Activated naive CD4-positive, alpha-beta T cell treated with Interleukin-2 at 50 U/mL for 16 hours (primary cell): ENCODE data around the gene PLEKHG4.

Experiments used
- DNase-seq: peaks from one replicate; pipeline ENCODE4 v3.0.0-alpha.2; 2020

Gene PLEKHG4, protein sequence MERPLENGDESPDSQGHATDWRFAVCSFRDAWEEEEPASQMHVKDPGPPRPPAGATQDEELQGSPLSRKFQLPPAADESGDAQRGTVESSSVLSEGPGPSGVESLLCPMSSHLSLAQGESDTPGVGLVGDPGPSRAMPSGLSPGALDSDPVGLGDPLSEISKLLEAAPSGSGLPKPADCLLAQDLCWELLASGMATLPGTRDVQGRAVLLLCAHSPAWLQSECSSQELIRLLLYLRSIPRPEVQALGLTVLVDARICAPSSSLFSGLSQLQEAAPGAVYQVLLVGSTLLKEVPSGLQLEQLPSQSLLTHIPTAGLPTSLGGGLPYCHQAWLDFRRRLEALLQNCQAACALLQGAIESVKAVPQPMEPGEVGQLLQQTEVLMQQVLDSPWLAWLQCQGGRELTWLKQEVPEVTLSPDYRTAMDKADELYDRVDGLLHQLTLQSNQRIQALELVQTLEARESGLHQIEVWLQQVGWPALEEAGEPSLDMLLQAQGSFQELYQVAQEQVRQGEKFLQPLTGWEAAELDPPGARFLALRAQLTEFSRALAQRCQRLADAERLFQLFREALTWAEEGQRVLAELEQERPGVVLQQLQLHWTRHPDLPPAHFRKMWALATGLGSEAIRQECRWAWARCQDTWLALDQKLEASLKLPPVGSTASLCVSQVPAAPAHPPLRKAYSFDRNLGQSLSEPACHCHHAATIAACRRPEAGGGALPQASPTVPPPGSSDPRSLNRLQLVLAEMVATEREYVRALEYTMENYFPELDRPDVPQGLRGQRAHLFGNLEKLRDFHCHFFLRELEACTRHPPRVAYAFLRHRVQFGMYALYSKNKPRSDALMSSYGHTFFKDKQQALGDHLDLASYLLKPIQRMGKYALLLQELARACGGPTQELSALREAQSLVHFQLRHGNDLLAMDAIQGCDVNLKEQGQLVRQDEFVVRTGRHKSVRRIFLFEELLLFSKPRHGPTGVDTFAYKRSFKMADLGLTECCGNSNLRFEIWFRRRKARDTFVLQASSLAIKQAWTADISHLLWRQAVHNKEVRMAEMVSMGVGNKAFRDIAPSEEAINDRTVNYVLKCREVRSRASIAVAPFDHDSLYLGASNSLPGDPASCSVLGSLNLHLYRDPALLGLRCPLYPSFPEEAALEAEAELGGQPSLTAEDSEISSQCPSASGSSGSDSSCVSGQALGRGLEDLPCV

GRCh38 chr16:67279296-67280089, at the start of gene PLEKHG4:
TSS of gene PLEKHG4 (plus strand) at chr16:67279532. CDS start at chr16:67280045, 513 bp downstream.
- DNase-seq = peak; percentile 84

- no peak for DNase-seq
These were observed 49.2 kb upstream of the PLEKHG4 start for GRCh38 chr16:67229906-67230808.

DNA sequence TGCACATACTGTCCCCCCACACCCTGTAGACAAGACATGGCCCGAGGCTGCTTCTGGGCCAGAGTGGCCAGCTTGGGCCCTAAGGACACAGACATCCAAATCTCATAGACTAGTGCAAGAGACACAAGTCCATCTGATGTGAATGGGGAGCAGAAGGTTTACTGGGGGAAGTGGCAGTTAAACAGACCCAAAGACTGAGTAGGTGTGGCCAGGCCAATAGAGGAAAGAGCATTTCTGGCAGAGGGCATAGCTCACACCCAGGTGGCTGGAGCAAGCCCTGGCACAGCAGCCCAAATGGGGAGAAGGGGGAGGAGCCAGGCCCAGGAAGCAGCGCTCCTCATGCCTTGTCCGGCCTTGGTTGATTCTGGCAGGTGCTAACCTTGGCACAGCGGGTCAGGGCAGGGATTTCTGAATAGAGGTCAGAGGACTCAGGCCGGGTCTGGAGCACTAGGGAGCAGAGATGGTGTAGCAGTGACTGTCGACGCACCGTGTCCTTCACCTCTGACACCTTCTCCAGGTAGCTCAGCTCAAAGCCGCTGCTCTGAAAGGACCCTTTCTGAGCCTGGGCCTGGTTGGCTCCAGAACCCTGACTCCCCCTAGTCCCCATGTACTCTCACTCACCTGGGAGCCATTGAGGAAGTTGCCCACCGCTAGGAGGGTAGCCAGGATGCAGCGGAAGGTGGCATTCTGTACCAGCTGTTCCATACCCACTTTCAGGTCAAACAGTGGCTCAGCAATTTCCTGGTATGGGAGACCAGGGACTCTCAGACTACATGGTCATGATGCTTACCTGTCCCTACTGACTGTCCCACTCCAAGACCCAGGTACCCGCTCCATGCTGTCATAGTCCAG, 48.3 kb upstream of the PLEKHG4 start:
- DNase-seq = no peak

- DNase-seq = no peak
These were observed 45.7 kb upstream of the PLEKHG4 start for GRCh38 chr16:67233596-67233995.

DNA sequence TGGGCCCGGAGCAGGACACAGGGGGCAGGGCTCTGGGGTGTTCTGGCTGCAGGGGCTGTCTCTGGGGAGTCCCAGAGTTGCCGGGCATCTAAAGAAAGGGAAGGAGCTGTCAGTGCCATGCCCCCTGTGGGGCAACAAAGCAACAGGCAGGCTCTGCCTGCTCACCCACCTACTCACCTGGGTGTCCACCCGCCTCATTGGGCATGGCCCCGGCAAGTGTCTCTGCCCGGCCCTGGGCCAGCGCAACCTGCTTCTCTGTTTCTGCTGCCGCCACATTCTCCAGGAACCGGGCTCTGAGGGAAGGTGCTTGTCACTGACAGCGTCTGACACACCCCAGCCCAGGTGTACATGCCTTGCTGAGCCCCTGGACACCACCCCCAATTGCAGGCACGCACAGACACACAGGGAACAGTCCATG, 45.1 kb upstream of the PLEKHG4 start:
- no peak for DNase-seq

DNA sequence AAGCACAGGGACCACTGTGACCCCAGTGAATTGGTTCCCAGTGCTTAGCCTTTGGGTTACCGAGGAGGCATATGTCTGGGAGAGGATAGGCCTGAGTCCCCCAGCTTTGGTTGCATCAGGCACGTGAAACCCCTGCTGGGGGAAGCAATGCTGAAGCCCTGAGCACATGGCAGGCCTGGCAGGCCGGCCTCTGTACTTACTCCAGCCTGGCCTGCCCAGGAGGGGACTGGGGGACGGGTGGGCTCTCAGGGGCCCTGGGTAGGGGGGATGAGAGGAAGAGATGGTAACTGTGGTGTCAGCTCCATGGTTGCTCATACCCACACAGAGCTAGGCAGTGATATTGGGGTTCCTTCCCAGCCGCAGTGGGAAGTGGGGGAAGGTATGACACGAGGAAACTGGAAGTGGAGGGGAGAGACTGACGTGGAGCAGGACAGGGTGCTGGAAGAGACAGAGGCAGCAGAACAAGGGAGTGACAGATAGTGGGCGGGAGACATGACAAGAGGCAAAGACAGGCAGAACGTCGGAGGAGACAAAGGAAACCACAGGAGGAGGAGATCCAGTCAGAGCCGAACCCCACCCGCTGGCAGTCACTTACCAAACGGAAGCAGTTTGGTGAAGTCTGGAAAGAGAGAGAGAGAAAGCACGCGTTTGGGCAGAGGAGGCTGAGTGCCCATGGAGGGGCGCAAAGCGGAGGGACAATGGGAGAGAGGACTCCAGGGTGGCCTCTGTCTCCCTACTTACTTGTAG, 43.3 kb upstream of the PLEKHG4 start:
- peak; percentile 74 for DNase-seq

GRCh38 chr16:67236563-67237395, 42.6 kb upstream of the PLEKHG4 start:
- peak; percentile 83 for DNase-seq

DNA sequence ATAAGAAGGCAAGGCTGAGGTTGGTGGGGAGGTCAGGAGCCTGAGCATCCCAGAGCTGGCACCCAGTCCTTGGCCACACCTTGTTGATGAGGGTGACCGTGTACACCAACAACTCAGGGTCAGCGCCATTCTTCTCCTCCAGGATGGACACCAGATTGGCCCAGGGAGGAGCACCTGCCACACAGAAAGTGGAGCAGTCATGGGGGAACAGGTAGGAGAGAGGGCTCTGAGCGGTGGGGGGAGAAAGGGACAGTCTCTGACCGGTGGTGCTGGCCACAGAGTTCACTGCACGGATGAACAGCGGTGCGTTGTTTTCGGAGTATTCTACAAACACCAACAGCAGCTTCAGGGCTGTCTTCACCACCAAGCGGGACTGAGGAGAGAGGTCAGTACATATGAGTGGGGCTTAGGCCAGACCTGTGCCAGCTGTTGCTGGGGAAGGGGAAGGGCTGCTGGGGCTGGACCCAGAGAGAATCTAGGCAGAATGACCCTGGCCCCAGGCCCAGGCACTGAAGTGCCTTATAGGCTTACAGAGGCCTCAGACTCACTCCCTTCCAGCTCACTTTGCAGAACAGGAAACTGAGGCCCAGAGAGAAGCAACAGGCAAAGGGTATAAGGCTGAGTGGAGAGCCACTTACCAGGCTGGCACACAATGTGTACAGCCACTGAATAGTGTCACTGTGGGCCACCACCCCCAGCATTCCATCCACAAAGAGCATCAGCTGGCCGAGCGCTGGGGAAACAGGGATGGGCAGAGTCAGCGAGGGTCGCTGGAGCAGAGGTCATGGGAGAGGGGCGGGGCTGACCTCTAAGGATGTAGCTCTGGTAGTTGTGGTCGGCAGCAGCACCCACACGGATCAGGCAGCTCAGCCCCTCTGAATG, 41.7 kb upstream of the PLEKHG4 start:
- DNase-seq = no peak

DNA sequence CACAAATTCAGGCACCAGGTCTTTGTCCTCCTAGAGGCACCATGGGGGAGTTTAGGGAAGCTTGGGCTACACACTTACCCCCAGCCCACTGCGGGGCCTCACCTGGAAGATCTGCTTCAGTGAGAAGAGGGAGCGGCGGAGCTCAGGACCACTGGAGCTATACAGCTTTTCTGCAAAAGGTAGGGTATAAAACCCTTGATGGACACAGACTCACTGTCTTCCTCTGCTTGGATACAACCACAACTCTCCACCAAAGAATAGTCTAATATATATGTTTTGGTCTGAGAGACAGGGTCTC, 41.1 kb upstream of the PLEKHG4 start:
- DNase-seq = no peak

DNA sequence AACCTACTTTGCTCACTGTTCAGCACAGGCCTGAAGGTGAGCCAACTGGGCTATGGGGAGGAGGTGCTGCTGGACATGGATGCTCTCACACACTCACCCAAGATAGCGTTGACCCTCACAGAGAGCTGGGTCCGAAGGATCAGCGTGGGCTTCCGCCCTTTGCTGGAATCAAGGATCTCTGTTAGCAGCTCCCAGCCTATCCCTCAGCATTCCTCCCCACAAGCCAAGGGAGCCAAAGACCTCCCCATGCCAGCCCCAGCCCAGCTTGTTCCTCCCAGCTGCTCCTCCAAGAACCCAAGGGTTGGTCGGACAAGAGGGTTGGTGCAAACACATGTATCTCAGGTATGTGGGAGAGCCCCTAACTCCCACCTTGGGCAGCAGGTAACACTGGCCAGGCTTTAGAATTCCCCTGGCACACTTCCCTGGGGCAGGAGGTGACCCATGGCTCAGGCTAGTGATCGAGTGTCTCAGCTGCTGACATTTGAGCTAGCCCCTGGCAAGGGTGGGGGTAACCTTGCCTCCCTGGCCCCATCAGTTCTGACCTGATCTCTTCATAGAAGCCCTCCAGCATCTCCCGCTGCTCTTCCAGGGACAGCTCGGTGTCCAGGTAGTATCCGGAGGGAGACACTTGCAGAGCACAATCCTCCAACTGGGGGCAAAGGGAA, 40.4 kb upstream of the PLEKHG4 start:
- DNase-seq = no peak

- DNase-seq = no peak
These were observed 38.8 kb upstream of the PLEKHG4 start for GRCh38 chr16:67240506-67240905.

GRCh38 chr16:67241008-67241900, 38.1 kb upstream of the PLEKHG4 start:
- no peak for DNase-seq

DNA sequence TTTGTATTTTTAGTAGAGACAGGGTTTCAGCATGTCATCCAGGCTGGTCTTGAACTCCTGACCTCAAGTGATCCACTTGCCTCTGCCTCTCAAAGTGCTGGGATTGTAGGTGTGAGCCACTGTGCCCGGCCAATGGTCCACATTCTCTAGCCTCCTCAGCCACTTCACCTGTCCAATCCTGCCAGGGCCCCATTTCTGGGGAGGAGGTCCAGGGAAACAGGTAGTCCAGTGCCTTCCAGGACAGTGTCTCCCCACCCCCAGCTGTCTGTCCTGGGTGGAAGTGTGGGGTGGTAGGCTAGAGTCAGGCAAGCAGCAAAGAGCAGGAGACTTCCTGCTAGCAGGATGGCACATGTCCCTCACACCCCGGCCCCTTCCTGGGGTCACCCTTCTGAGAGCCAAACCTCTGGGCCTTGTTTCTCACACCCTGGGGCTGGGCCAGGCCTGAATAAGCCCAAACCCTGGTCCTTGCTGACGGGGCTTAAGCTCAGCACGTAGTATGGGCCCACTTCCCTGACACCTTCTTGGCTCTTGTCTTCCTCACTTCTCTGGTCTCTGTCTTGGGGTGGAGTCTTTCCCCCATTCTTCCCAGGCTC, 37.1 kb upstream of the PLEKHG4 start:
- no peak for DNase-seq

DNA sequence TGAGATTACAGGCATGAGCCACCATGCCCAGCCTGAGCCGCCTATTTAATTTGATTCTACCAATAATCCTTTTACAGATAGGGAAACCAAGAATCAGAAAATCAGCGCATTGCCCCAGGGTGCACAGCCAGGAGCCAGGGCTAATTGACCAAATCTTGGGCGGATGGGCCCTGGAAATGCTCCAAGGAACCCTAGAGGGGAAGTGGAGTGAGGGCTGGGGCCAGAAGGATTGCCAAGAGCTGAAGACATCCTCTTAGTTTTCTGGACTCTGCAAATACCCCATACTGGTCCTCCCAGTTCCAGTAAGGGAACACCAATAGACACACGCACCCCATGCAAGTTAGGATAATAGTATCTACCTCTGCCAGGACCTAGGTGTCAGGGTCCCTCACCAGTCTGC, 35.9 kb upstream of the PLEKHG4 start:
- DNase-seq = no peak

DNA sequence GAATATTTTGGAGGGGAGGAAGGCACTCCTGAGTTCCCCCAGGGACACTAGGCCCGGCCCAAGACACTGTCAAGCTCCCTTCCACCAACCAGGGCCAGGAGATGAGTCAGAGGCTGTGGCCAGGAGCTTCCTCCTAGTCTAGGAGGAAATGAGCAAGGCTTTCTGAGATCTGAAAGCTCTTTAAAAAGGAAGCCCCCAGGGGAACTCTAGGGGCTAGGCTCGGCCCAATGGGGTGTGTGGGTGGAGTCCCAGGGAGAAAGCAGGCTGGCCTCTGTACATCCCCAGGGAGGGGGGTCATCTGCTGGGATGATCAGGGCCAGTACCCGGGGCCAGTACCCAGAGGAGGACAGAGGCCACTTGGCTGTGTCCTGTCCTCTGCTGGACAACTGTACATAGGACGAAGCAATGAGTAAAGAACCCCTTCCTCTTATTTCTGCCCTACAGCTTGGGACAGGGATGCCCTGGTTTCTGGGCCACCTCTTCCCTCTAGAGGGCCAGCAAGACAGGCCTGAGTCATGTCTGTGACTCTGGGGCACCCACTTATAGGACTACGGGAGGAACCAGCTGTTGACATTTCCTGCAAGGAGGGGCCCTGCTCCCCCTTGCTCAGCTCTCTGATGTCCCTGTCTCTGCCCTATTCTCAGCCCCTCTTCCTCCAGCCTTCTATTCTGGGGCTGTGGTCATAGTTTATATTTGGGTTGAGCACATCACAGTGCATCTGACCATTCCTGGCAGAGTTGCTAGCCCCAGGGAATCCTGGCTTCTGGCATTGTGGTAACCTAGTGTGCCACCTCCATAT, 34.7 kb upstream of the PLEKHG4 start:
- peak; percentile 83 for DNase-seq
